Esophagus mucosa (tissue), 1 donor: ENCODE results near the gene NACA2. TPM values are rescaled to one million over a fixed set of nuclear protein-coding genes. Genes with fewer than 3 reads are reported as not detected.
A peak's percentile ranks its signal among the peaks of the same experiment; 100 is the strongest.
"Not testable (repeated sequence)": the region's sequence is repeated elsewhere in the genome, so short reads cannot be mapped to it uniquely, and the experiment has no call there.

Experiments
- ATAC-seq: fragments of 200-7000 bp; cut with Tn5 transposase; one replicate; pipeline ENCODE4 v1.9.1; 2020
- total RNA-seq: library from RNA; stranded (reverse); gene quantifications from one replicate; pipeline ENCODE4 v1.2.4, GENCODE V29; 2023
- donor health status: DM: yes; HTN: yes; CAD: no.

Gene NACA2
- total RNA-seq, 1 donor from 2014 or later, result not detected

DNA sequence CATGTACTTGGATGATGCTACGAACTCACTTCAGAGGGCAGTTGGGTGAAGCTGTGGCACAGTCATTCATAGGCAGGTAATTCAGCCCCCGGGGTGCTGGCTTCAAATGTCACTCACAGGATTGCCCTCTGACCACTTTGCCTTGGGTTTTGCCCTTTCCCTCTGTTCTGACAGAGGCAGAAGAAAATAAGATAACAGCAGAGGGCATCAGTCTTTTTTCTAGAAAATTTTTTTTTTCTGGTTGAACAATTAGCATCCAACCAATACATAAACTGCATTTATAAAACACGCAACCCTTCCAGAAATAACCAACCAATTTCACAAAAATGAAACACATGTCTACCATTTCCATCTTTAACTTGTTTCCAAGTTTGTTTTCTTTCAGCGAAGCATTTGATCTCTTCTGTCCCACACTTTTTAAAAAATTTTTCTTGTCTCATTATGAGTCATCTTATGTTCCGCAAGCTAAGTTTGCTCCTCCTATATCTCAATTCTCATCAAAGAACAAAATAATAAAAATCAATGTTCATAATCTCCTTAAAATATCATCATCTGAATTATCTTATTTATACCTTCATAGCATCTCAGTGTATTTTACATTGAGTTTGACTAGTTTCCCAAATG lies 15.6 kb downstream of the NACA2 start:
- no peak for ATAC-seq

DNA sequence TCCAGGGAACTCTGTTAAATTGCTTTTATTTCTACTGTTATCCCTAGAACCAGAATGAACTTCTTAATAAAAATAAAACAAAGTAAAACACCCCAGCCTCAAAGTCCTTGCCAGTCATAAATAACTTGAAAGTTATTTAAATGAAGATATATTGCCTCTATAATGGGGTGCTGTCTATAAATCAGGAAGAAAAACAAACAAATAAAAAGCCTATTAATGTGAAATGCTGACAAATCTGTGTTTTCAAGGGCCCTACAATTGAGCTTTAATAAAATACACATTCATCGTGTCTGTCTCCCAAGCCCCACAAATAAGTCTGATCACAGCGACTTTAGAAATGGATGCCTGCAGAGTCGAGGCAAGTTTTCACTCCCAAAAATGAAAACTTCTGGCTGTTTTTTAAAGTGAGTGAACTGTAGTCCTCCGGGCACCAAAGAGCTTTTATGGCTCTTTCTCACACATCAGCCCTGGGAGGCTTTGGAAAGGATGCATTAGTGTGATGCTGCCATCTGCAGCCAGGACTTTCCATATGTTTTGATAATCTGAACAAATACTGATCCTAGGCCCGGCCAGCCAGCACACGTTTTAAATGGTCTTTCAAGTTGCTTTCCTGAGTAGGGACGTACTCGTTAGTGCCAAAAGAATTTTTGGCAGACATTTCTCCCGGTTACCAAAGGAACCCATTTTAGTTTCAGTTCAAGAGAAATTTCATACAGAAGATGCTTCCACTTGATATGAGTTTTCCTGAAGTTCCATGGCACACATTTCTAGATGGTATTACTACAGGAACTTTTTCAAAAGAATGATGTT lies 16.3 kb downstream of the NACA2 start:
- peak; percentile 63 for ATAC-seq

DNA sequence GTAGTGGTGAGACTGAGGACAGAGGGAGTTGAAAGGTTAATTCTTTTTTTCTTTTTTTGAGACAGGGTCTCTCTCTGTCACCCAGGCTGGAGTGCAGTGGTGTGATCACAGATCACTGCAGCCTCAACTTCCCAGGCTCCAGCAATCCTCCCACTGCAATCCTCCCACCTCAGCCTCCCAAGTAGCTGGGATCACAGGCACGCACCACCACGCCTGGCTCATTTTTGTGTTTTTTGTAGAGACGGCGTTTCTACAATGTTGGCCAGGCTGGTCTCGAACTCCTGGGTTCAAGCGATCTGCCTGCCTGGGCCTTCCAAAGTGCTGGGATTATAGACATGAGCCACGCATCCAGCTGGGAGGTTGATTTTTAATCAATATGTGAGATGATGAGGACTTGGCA lies 18.5 kb downstream of the NACA2 start:
- ATAC-seq, result not testable (repeated sequence)

DNA sequence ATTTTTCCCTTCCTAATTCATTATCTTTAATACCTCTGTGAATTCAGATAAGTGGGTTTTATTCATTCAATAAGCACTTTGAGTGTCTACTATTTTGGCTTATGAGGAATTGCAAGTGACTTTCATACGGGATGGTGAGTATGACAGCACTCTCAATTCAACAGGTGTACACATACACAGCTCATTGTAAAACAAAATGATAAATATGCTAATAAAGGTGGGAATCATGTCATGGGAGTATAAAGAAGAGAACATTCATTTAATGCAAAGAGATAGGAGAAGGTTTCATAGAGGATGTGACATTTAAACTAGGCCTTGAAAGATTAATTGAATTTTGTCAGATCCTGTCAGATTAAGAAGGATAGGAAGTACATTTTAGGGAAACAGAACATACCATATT lies 19.4 kb downstream of the NACA2 start:
- no peak for ATAC-seq

GRCh38 chr17:61570118-61570517 lies 20.9 kb downstream of the NACA2 start:
- ATAC-seq, result no peak

- not testable (repeated sequence) for ATAC-seq
Measured at GRCh38 chr17:61569525-61569924, 21.5 kb downstream of the NACA2 start.

- ATAC-seq, result peak; percentile 98
Measured at GRCh38 chr17:61568219-61569072, 22.6 kb downstream of the NACA2 start.

GRCh38 chr17:61567045-61567802 lies 23.8 kb downstream of the NACA2 start:
- no peak for ATAC-seq

- not testable (repeated sequence) for ATAC-seq
Measured at GRCh38 chr17:61566448-61566847, 24.6 kb downstream of the NACA2 start.

DNA sequence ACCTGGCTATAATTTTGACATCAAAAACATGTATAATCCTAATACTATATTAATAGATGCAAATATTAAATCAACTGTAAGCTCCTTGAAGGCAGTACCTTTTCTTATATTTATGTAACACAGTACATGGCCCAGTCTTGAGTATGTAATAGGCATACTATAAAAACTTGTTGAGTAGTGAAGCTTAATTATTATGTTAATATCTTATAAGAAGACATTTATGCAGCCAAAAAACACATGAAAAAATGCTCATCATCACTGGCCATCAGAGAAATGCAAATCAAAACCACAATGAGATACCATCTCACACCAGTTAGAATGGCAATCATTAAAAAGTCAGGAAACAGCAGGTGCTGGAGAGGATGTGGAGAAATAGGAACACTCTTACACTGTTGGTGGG lies 25.2 kb downstream of the NACA2 start:
- not testable (repeated sequence) for ATAC-seq

DNA sequence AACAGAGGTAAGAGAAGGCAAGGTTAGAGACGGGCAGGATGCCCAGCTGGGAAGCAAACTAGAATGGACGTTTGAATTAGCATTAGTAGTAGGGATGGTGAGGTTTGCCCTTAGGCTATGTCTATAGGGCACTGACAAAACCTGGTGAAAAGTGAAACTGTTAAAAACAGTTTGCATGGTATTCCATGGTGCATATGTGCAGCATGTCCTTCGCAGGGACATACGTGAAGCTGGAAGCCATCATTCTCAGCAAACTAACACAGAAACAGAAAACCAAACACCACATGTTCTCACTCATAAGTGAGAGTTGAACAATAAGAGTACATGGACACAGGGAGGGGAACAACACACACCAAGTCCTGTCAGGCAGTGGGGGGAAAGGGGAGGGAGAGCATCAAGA lies 25.8 kb downstream of the NACA2 start:
- ATAC-seq, result no peak

DNA sequence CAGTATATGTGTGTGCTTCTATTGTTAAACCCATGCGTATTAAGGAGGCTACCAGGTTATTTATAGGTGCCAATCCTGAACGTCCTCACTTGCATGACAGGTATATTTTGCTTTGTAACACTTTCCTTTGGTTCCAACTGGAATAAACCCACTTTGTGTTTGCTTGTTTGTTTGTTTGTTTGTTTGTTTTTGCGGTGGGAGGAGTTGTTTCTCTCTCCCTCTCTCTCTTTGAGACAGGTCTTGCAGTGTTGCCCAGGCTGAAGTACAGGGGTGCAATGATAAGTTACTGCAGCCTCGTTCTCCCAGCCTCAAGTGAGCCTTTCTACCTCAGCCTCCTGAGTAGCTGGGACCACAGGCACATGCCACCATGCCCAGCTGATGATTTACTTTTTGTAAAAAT lies 28.7 kb downstream of the NACA2 start:
- no peak for ATAC-seq

DNA sequence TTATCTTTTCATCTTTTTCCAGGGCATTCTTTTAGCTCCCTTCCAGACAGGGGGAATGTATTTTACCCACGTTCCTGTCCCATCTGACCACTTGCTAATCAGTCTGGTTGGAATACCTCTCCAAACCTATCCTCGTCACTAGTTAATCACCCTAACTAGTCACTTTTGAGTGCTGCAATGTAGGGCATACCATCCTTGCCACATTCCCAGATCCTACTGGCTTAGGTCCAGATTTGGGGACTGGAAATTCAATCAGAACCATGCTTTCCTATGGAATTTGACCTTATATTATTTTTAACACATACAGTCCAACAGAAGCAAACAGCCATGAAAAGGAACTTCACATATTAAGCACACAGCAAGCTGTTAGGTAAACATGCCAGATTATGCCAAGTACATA lies 29.7 kb downstream of the NACA2 start:
- ATAC-seq, result no peak

DNA sequence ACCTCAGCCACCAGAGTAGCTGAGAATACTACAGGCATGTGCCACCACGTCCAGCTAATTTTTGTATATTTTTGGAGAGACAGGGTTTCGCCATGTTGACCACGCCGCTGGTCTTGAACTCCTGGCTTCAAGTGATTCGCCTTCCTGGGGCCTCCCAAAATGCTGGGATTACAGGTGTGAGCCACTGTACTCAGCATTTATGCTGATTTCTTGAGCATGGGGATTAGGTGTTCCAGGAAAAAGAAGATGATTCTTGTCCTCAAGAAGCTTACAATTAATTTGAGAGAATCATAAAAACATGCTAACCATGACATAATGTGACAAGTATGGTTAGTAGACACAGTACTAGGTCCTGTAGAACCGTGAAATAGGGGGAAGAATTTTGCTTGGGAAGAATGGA lies 30.9 kb downstream of the NACA2 start:
- ATAC-seq, result no peak

GRCh38 chr17:61556224-61557188 lies 34.5 kb downstream of the NACA2 start:
- no peak for ATAC-seq

GRCh38 chr17:61555127-61555566 lies 35.9 kb downstream of the NACA2 start:
- no peak for ATAC-seq

DNA sequence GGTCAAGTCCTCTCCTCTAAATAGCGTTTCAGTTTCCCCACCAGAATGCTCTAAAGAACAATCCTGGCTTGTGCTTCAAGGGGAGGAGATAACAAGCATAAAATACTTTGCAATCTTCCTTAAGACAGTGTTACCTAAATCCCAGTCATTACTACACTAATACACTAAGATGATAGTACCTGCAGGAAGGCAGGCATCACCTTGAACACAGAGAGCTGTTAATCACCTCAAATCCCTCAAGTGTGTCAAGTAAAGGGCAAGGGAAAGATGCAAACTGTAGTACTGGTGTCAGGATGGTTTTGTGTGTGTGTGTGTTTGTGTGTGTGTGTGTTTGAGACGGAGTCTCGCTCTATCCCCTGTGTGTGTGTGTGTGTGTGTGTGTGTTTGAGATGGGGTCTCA lies 36.8 kb downstream of the NACA2 start:
- no peak for ATAC-seq

DNA sequence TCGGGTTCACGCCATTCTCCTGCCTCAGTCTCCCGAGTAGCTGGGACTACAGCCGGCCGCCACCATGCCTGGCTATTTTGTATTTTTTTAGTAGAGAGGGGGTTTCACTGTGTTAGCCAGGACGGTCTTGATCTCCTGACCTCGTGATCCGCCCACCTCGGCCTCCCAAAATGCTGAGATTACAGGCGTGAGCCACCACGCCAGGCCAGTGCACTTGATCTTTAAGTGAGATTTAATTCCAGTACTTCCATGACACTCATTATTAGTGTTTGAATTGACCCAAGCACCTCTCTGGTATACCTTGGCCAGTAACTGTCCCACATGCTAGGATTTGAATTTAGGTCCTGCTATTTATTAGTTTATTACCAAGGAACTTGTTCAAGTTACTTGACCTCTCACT lies 38.5 kb downstream of the NACA2 start:
- ATAC-seq, result not testable (repeated sequence)

DNA sequence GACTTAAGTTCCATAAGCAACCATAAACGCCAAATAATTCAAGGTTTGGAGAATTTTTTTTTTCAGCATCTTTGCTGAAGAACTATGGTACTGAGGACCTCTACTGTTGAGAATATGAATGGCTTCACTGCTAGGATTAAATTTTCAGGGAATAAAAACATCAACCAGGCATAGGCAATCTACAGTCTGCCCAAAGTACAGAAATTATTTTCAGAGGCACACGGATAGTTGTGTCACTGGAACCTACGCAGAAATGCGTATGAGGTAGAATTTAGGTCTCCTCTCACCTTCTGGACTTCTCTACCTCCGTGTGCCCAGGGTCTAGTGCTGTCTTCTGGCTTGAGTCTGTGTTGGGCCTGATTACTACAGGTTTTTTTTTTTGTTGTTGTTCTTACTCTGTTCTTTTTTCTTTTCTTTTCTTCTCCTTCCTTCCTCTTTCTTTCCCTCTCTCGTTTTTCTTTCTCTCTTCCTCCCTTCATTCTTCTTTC lies 39.7 kb downstream of the NACA2 start:
- ATAC-seq, result peak; percentile 18

GRCh38 chr17:61547113-61547512 lies 43.9 kb downstream of the NACA2 start:
- no peak for ATAC-seq

DNA sequence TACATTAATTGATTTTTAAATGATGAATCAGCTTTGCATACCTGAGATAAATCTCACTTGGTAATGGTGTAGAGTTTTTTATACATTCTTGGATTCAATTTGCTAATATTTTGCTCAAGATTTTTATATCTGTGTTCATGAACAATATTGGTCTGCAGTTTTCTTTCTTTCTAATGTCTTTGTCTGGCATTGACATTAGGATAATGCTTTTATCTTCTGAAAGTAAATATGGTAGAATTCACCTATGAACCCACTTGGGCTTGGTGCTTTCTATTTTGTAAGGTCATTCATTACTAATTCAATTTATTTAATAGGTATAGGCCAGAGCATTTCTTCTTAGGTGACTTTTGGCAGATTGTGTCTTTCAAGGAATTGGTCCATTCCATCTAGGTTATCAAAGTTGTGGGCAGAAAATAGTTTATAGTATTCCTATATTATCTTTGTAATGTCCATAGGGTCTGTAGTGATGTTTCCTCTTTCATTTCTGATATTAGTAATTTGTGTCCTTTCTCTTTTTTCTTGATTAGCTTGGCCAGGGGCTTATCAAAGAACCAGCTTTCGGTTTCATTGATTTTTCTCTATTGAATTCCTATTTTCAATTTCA lies 45.6 kb downstream of the NACA2 start:
- no peak for ATAC-seq
